HepG2 (cell line): ENCODE measurements around the gene PRDX3. TPM values are rescaled to one million over a fixed set of nuclear protein-coding genes. Genes with fewer than 3 reads are reported as not detected.

ENCODE experiments used
- DR1 ChIP-seq: sonication (generic); formaldehyde crosslinking; IDR thresholded peaks from 2 replicates; pipeline ENCODE4 v1.8.0; 2021; ENCODE audit warnings: mild to moderate bottlenecking, missing genetic modification reagents, inconsistent platforms
- FOXA1 ChIP-seq, 2 experiments: fragments of 450-650 bp in 1 of 2; sonication (generic) in 1 of 2; formaldehyde crosslinking in 1 of 2; IDR thresholded peaks; 2 replicates each; pipeline versions ENCODE4 v1.4.0 to v1.6.1; 2016 to 2020; ENCODE audit warnings: missing genetic modification reagents in 1 of 2
- LCORL ChIP-seq, 2 experiments: fragments of 450-650 bp in 1 of 2; sonication (generic) in 1 of 2; formaldehyde crosslinking in 1 of 2; IDR thresholded peaks; 2 replicates each; pipeline versions ENCODE4 v1.5.0 to v1.6.1; 2017 to 2020; ENCODE audit warnings: antibody characterized with exemption in 1 of 2, missing genetic modification reagents in 1 of 2
- MIER3 ChIP-seq: IDR thresholded peaks from 2 replicates; pipeline ENCODE4 v1.6.1; 2016; ENCODE audit warnings: missing compliant biosample characterization, borderline replicate concordance
- MTA1 ChIP-seq: sonication (generic); formaldehyde crosslinking; IDR thresholded peaks from 2 replicates; pipeline ENCODE4 v1.4.0; 2020; ENCODE audit warnings: missing genetic modification reagents, mild to moderate bottlenecking, borderline replicate concordance
- NRL ChIP-seq: sonication (generic); formaldehyde crosslinking; IDR thresholded peaks from 2 replicates; pipeline ENCODE4 v1.5.0; 2020; ENCODE audit warnings: missing genetic modification reagents, mild to moderate bottlenecking, moderate library complexity, borderline replicate concordance
- RARA ChIP-seq: IDR thresholded peaks from 2 replicates; pipeline ENCODE4 v1.6.1; 2016; ENCODE audit warnings: missing genetic modification reagents, missing compliant biosample characterization
- SIN3B ChIP-seq: fragments of 150-350 bp; IDR thresholded peaks from 2 replicates; pipeline ENCODE4 v1.6.1; 2014; ENCODE audit warnings: low read length
- SNAI1 ChIP-seq: sonication (generic); formaldehyde crosslinking; IDR thresholded peaks from 2 replicates; pipeline ENCODE4 v1.5.0; 2020; ENCODE audit warnings: mild to moderate bottlenecking, missing genetic modification reagents, borderline replicate concordance
- SOX13 ChIP-seq, 3 experiments: fragments of 450-650 bp in 1 of 3; sonication (generic) in 1 of 3; formaldehyde crosslinking in 1 of 3; IDR thresholded peaks in 2 of 3; conservative IDR thresholded peaks in 1 of 3; 2 replicates each; pipeline versions ENCODE4 v1.5.0 to v1.6.1; 2016 to 2020; ENCODE audit warnings: antibody characterized with exemption in 1 of 3, mild to moderate bottlenecking in 1 of 3, missing compliant biosample characterization in 1 of 3, missing genetic modification reagents in 1 of 3, moderate library complexity in 1 of 3
- SP140L ChIP-seq: sonication (generic); formaldehyde crosslinking; IDR thresholded peaks from 2 replicates; pipeline ENCODE4 v1.4.0; 2020; ENCODE audit warnings: missing genetic modification reagents, borderline replicate concordance
- THYN1 ChIP-seq: sonication (generic); formaldehyde crosslinking; IDR thresholded peaks from 2 replicates; pipeline ENCODE4 v1.8.1; 2023; ENCODE audit warnings: low read depth, mild to moderate bottlenecking, moderate library complexity, missing genetic modification reagents, borderline replicate concordance
- ZMYM2 ChIP-seq: sonication (generic); formaldehyde crosslinking; IDR thresholded peaks from 2 replicates; pipeline ENCODE4 v1.8.0; 2022; ENCODE audit warnings: mild to moderate bottlenecking, missing genetic modification reagents
- ZNF12 ChIP-seq: sonication (generic); formaldehyde crosslinking; IDR thresholded peaks from 2 replicates; pipeline ENCODE4 v1.5.0; 2020; ENCODE audit warnings: missing genetic modification reagents
- ZNF510 ChIP-seq: sonication (generic); formaldehyde crosslinking; IDR thresholded peaks from 2 replicates; pipeline ENCODE4 v1.4.0; 2020; ENCODE audit warnings: low read depth, mild to moderate bottlenecking, missing genetic modification reagents
- ZNF577 ChIP-seq: sonication (generic); formaldehyde crosslinking; IDR thresholded peaks from 2 replicates; pipeline ENCODE4 v1.4.0; 2020; ENCODE audit warnings: mild to moderate bottlenecking, low read depth, missing genetic modification reagents, borderline replicate concordance
- ZNF773 ChIP-seq: sonication (generic); formaldehyde crosslinking; IDR thresholded peaks from 2 replicates; pipeline ENCODE4 v1.4.0; 2020; ENCODE audit warnings: missing genetic modification reagents, borderline replicate concordance
- ZNF788 ChIP-seq: sonication (generic); formaldehyde crosslinking; IDR thresholded peaks from 2 replicates; pipeline ENCODE4 v1.5.0; 2020; ENCODE audit warnings: mild to moderate bottlenecking, missing genetic modification reagents, borderline replicate concordance
- polyA plus RNA-seq, 8 experiments: library from polyadenylated mRNA; depleted of rRNA in 3 of 8; stranded (reverse) in 7 of 8; unstranded in 1 of 8; fragments of >200 nt; fragmentation: Illumina TruSeq in 4 of 8; extraction: Trizol in 4 of 8; gene quantifications; 2 replicates each; pipeline versions ENCODE4 v1.2.1 to v1.2.3, GENCODE V29; 2011 to 2016; ENCODE audit warnings: low read depth in 4 of 8, missing spikeins in 1 of 8, mixed read lengths in 1 of 8; ENCODE audit not compliant: insufficient read depth in 1 of 8
- total RNA-seq, 5 experiments: library from RNA; depleted of rRNA; stranded (reverse); fragments of >200 nt; fragmentation: Illumina TruSeq; extraction: Trizol; gene quantifications; 2 replicates each; pipeline ENCODE4 v1.2.3, GENCODE V29; 2016; ENCODE audit warnings: low read depth in 1 of 5
- TF ChIP-seq, protein P1 (sequence below), 2 experiments: fragments of 450-650 bp in 1 of 2; sonication (generic) in 1 of 2; formaldehyde crosslinking in 1 of 2; IDR thresholded peaks; 2 replicates each; pipeline versions ENCODE4 v1.6.1 to v1.8.0; 2016 to 2022; ENCODE audit warnings: antibody characterized with exemption in 1 of 2, mild to moderate bottlenecking in 1 of 2, missing genetic modification reagents in 1 of 2

PRDX3 gene
- total and polyA plus RNA-seq, 2 of the 13 experiments (the other 11 are each of a cell fraction or from before 2014, with no cell fraction given), result 407 to 565 TPM

DNA sequence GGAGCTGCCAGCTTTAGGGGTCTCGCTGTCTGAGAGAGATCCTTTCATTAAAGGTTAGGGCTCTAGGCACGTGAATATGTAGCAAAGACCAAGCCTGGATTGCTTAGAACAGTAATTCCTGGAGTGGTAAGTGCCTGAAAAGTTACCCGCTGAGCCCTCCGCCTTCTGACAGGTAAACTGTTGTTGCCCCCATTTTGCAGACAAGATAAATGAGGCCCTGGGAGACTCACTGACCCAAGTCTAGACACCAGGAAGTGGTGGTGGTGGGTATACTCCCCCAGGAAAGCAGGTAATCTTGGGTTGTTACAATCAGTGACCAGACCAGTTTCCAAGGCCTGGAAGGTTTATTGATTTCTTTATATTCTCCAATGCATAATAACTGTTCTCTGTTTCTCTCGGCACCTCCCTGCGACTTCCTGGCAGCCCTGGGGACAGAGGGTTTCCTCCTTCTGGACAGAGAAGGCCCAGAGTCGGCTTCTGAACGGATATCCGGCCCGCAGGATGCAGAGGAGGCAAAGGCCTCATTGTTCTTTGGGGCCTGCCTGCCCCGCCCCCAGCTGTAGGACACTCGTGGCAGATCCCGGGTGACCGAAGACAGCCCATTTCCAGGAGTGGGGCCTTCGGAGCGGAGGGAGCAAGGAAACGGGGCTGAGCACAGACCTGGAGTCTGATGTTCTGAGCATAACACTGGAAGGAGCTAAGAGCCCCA is 27.4 kb upstream of the PRDX3 start (continued):
- TF ChIP-seq, protein P1, sequence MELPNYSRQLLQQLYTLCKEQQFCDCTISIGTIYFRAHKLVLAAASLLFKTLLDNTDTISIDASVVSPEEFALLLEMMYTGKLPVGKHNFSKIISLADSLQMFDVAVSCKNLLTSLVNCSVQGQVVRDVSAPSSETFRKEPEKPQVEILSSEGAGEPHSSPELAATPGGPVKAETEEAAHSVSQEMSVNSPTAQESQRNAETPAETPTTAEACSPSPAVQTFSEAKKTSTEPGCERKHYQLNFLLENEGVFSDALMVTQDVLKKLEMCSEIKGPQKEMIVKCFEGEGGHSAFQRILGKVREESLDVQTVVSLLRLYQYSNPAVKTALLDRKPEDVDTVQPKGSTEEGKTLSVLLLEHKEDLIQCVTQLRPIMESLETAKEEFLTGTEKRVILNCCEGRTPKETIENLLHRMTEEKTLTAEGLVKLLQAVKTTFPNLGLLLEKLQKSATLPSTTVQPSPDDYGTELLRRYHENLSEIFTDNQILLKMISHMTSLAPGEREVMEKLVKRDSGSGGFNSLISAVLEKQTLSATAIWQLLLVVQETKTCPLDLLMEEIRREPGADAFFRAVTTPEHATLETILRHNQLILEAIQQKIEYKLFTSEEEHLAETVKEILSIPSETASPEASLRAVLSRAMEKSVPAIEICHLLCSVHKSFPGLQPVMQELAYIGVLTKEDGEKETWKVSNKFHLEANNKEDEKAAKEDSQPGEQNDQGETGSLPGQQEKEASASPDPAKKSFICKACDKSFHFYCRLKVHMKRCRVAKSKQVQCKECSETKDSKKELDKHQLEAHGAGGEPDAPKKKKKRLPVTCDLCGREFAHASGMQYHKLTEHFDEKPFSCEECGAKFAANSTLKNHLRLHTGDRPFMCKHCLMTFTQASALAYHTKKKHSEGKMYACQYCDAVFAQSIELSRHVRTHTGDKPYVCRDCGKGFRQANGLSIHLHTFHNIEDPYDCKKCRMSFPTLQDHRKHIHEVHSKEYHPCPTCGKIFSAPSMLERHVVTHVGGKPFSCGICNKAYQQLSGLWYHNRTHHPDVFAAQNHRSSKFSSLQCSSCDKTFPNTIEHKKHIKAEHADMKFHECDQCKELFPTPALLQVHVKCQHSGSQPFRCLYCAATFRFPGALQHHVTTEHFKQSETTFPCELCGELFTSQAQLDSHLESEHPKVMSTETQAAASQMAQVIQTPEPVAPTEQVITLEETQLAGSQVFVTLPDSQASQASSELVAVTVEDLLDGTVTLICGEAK (IDR thresholded peaks at IDR 0.05), result no peak
- TF ChIP-seq, protein P1 (CRISPR knock-in tag; IDR thresholded peaks at IDR 0.05), result peak; percentile 9; the same call in 1 of the 2 replicates
- TF ChIP-seq RARA (CRISPR knock-in tag) (peak; percentile 22; the same call in 1 of the 2 replicates), ZNF773 (CRISPR knock-in tag) (no peak), ZNF12 (no peak), SOX13 (IDR thresholded peaks at IDR 0.05) (no peak), SOX13 (CRISPR knock-in tag; conservative IDR thresholded peaks at IDR 0.05 in 1 of 2, IDR thresholded peaks at IDR 0.05 in 1 of 2) (peak in 1 of 2 experiments; percentile 87; a peak in 2 of 4 replicates), ZNF510 (CRISPR knock-in tag) (no peak), ZNF788 (CRISPR knock-in tag) (peak; percentile 21; the same call in 1 of the 2 replicates), MIER3 (CRISPR knock-in tag) (no peak), MTA1 (CRISPR knock-in tag) (peak; percentile 82; the same call in 1 of the 2 replicates), LCORL (IDR thresholded peaks at IDR 0.05) (no peak), LCORL (CRISPR knock-in tag; IDR thresholded peaks at IDR 0.05) (peak; percentile 69), THYN1 (CRISPR knock-in tag) (no peak), SIN3B (0 out of 2 replicates have a peak, but pooled peaks have one; percentile 39), SP140L (CRISPR knock-in tag) (no peak), DR1 (CRISPR knock-in tag) (0 out of 2 replicates have a peak, but pooled peaks have one; percentile 19), ZMYM2 (peak; percentile 94), NRL (CRISPR knock-in tag) (no peak), ZNF577 (CRISPR knock-in tag) (no peak), FOXA1 (IDR thresholded peaks at IDR 0.05) (no peak), FOXA1 (CRISPR knock-in tag; IDR thresholded peaks at IDR 0.05) (no peak), SNAI1 (CRISPR knock-in tag) (no peak)
